ENCODE measurements around the gene ENO3.
"Not testable (repeated sequence)": the region's sequence is repeated elsewhere in the genome, so short reads cannot be mapped to it uniquely, and the experiment has no call there.

The ENO3 gene

DNA sequence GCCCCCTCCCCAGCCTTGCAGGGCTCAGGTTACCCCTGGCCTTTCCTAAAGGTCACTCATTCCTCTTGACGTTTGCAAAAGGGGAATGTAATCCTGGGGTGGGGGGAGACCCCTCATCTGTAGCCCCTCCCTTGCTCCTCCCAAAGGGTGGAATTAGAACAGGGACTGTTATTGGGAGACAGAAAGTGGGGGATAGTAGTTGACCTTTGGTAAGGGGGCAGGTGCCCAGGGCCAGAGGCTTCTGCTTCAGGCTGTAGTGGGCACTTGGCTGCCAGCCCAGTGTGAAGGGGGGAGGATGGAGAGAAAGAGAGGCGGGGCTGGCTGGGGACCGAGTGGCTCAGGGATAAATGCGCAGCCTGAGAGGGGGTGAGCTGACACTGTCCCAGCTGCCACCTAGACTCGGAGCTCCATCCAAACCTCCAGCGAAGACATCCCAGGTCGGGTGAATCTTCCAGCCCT is at the start of gene ENO3:
Gene ENO3 (plus strand): TSS at position 374 of the 459 bp plus-strand sequence. CDS start 711 bp downstream, outside the sequence.
- H3K4me1 ChIP-seq (ENCODE audit: insufficient read depth, low read length) = peaks cover 11% of the 10 kb centered on the region

DNA sequence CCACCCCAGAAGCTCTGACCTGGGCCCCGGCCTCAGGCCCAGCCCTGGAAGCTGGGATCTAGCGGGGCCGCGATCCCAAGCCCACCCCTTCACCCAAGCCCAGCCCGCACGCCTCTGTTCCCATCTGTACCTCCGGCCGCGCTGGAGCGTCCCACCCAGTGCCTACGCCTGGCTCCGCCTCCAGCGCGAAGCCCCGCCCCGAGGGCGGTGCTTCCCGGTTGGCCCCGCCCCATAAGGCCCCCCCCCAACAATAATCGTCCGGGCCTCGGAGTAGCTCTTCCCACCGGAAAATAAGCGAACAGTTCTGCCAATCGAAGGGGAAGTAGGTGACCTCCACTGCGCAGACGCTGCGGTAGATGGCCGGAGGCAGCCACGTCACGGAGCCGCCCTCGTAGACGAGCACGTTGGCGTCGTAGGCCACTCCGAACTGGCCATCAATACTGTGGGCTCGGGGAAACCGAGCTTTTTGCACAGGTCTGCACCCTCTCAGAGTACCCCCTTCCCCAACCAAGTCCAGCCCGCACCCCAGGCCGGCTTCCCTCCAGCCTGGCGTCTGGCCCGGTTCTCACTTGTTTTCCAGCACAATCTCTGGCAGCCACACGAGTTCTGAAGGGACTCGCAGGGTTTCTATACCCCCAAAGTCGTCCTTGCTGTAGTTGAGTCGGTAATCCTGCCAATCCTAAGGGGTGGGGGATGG is 49.1 kb upstream of the ENO3 start:
- Histone ChIP-seq H3K36me3 (ENCODE audit: insufficient read depth, low read length) (no peaks in the 10 kb centered on the region), H3K9ac (ENCODE audit: low read depth, low read length) (peak overlapping the region; percentile 66; the same call in 1 of the 2 replicates), H3K9me3 (ENCODE audit: control insufficient read depth, insufficient read depth, low read length) (no peaks in the 10 kb centered on the region), H3K4me1 (ENCODE audit: insufficient read depth, low read length) (peaks cover 10% of the 10 kb centered on the region; the same call in 1 of the 2 replicates)

More for the DNA sequence above, at the start of gene ENO3:
- H3K36me3 ChIP-seq (ENCODE audit: insufficient read depth, low read length) = peaks cover 9% of the 10 kb centered on the region
- peak within 1 kb of the TSS; percentile 81 for H3K9ac ChIP-seq (ENCODE audit: low read depth, low read length)
- H3K9me3 ChIP-seq (ENCODE audit: control insufficient read depth, insufficient read depth, low read length) = no peaks in the 10 kb centered on the region

DNA sequence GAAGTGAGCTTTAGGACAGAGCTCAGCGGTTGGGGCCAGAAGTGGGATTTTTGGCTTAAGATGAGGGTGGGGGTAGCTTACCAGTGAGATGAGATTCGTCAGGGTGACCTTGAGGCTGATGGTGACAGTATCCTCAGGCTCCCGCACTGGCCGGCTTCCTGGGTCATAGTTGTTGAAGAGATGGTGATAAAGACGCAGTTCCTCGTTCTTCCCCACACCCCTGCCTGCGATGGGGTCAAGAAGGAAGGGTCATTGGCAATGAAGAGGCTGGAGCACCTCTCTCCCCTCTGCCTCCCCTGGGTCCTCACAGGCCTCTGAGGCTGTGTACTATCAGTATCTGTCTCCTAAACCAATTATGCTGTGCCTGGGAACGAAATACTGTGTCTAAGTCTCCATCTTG is 48.4 kb upstream of the ENO3 start:
- H3K4me1 ChIP-seq (ENCODE audit: insufficient read depth, low read length) = peaks cover 10% of the 10 kb centered on the region; the same call in 1 of the 2 replicates
- H3K9me3 ChIP-seq (ENCODE audit: control insufficient read depth, insufficient read depth, low read length) = no peaks in the 10 kb centered on the region
- no peaks in the 10 kb centered on the region for H3K36me3 ChIP-seq (ENCODE audit: insufficient read depth, low read length)
- H3K9ac ChIP-seq (ENCODE audit: low read depth, low read length) = no peak overlapping the region

DNA sequence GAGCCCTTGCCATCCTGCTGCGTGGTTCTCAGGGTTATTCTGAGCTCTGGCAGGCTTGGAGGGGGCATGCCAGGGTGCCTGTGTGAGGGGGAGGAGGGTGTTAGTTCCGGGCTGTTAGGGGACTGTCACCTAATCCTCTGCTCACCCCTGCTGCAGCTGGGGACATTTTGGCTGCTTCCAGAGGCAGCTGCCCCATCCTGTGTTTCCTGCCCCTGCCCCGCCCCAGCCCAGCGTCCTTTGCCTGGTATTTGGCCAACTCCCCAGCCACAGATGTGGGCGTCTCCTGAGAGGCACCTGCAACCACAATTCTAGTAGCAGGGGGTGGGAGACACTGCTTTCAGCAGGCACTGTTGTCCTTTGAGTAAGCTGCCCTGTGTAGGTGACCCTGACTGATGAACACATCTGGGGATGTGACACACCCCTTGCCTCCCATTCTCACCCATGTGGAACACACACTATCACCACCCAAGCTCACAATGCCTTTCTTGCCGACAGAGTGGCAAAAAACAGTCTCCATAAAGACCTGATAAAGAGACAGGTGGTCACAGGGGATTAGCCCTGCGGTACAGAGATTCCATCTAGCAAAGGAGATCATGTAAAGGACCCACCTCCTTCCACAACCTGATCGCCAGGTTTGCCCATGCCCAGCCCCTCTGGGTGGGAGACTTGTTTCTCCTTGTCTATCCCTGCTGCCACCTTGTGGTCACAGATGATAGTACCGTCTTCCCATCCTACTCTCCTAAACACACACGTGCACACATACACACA is 47.7 kb upstream of the ENO3 start, which contains the start of gene CHRNE:
Gene CHRNE (minus strand): TSS at position 48 of the 768 bp plus-strand sequence. CDS start 35 bp downstream, at position 13.
- no peaks in the 10 kb centered on the region for H3K9me3 ChIP-seq (ENCODE audit: control insufficient read depth, insufficient read depth, low read length)
- H3K9ac ChIP-seq (ENCODE audit: low read depth, low read length) = peak within 1 kb of the TSS; percentile 66; the same call in 1 of the 2 replicates
- peaks cover 10% of the 10 kb centered on the region; the same call in 1 of the 2 replicates for H3K4me1 ChIP-seq (ENCODE audit: insufficient read depth, low read length)
- H3K36me3 ChIP-seq (ENCODE audit: insufficient read depth, low read length) = no peaks in the 10 kb centered on the region

DNA sequence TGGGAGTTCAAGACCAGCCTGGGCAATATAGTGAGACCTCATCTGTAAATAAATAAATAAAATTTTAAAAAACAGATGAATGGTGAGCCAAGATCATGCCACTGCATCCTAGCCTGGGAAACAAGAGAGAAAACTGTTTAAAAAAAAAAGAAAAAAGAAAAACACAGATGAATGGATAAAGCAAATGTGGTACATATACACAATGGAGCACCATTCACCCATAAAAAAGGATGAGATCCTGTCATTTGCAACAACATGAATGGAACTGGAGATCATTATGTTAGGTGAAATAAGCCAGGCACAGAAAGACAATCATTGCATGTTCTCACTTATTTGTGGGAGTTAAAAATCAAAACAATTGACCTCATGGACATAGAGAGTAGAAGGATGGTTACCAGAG is 44.3 kb upstream of the ENO3 start:
- H3K36me3 ChIP-seq (ENCODE audit: insufficient read depth, low read length); H3K9ac ChIP-seq (ENCODE audit: low read depth, low read length); H3K9me3 ChIP-seq (ENCODE audit: control insufficient read depth, insufficient read depth, low read length): not testable (repeated sequence)
- peaks cover 20% of the 10 kb centered on the region; the same call in 1 of the 2 replicates for H3K4me1 ChIP-seq (ENCODE audit: insufficient read depth, low read length)

DNA sequence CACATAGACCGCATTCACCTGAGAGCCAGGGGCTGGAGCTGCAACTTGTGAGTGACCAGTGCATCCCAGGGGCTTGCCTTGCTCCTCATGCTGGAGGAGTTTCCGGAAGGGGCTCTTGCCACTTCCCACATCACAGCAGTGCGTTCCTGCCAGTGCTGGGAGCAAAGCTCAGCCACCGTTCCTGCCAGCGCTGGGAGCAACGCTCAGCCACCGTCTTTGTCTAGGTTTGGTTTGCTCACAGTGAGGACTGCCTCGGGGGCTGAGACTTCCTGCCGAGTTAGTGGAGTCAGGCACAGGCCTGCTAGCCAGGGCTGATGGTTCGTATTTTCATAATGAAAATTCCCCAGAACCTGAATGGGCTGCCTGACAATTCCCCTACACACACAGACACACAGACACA is 42.6 kb upstream of the ENO3 start:
- H3K4me1 ChIP-seq (ENCODE audit: insufficient read depth, low read length) = peaks cover 11% of the 10 kb centered on the region; the same call in 1 of the 2 replicates
- H3K36me3 ChIP-seq (ENCODE audit: insufficient read depth, low read length) = no peaks in the 10 kb centered on the region
- 0 out of 2 replicates have a peak overlapping the region, but pooled peaks have one; percentile 1 for H3K9ac ChIP-seq (ENCODE audit: low read depth, low read length)
- no peaks in the 10 kb centered on the region for H3K9me3 ChIP-seq (ENCODE audit: control insufficient read depth, insufficient read depth, low read length)

DNA sequence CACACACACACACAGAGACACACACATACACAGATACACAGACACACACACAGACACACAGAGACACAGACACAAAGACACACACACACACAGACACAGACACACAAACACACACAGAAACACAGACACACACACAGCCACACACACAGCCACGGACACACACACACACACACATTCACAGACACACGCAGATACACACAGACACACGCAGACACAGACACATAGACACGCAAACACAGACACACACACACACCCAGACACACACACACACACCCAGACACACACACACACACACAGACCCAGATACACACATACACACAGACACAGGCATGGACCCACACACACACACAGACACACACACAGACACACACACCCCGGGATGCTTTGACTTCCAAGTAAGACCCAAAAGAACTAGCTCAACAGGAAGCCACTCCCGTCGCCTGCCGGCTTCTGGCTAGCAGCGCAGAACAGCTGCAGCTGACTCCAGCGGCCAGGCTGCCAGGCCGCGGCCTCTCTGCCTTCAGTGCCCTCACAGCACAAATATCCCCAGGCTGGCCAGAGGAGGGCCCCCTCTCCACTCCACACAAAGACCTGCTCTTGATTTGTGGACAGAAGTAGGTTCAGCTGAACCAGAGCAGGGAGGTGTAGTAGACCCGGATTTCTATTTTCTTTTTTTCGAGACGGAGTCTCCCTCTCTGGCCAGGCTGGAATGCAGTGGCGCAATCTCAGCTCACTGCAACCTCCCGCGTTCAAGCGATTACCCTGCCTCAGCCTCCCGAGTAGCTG is 42.0 kb upstream of the ENO3 start:
- H3K9me3 ChIP-seq (ENCODE audit: control insufficient read depth, insufficient read depth, low read length) = no peaks in the 10 kb centered on the region
- H3K36me3 ChIP-seq (ENCODE audit: insufficient read depth, low read length) = no peaks in the 10 kb centered on the region
- peaks cover 10% of the 10 kb centered on the region; the same call in 1 of the 2 replicates for H3K4me1 ChIP-seq (ENCODE audit: insufficient read depth, low read length)
- peak overlapping the region; percentile 1; the same call in 1 of the 2 replicates for H3K9ac ChIP-seq (ENCODE audit: low read depth, low read length)

DNA sequence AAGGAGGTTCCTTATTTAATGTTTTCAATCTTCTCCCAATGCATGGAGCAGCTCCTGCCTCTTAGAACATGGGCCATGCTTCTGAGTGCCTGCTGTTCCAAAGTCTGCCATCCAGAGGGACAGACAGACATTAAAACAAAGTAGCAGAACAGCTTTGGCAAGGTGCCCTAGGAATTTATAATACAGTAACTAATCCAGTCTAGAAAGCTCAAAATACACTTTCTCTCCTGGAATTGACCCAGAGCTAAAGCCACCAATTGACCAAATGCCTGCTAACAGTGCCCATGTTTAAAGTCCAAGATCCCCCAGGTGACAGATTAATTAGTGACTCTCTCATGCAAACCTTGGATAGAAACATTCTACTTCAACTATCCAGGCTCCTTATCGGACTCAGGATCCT is 36.9 kb upstream of the ENO3 start:
- H3K9ac ChIP-seq (ENCODE audit: low read depth, low read length) = no peak overlapping the region
- peaks cover 5% of the 10 kb centered on the region; the same call in 1 of the 2 replicates for H3K4me1 ChIP-seq (ENCODE audit: insufficient read depth, low read length)
- H3K9me3 ChIP-seq (ENCODE audit: control insufficient read depth, insufficient read depth, low read length) = no peaks in the 10 kb centered on the region
- no peaks in the 10 kb centered on the region for H3K36me3 ChIP-seq (ENCODE audit: insufficient read depth, low read length)

DNA sequence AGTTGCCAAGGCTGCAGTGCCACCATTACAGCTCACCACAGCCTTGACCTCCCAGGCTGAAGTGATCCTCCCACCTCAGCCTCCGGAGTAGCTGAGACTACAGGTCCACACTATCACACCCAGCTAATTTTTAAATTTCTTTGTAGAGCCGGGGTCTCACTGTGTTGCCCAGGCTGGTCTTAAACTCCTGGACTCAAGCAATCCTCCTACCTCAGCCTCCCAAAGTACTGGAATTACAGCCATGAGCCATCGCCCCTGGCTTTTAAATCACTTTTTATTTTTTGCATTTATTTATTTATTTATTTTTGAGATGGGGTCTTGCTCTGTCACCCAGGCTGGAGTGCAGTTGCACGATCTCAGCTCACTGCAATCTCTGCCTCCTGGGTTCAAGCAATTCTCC is 36.4 kb upstream of the ENO3 start:
- not testable (repeated sequence) for H3K4me1 ChIP-seq (ENCODE audit: insufficient read depth, low read length); H3K9me3 ChIP-seq (ENCODE audit: control insufficient read depth, insufficient read depth, low read length); H3K36me3 ChIP-seq (ENCODE audit: insufficient read depth, low read length); H3K9ac ChIP-seq (ENCODE audit: low read depth, low read length)

DNA sequence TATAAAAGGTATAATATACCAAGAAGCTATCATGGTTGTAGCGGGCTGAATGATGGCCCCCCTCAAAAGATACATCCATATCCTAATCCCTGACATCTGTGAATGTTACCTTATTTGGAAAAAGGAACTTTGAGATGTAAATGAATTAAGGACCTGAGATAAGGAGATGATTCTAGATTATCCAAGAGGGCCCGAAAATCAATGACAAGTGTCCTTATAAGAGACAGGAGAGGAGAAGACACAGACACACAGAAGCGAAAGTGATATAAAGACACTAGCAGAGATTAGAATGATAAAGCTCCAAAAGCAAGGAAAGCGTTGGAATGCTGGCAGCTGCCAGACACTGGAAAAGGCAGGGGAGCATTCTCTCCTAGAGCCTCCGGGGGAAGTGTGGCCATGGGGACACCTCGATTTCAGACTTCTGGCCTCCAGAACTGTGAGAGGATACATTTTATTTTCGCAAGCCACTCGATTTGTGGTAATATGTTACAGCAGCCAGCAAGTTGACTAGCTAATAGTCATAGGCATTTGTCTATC is 31.3 kb upstream of the ENO3 start:
- Histone ChIP-seq H3K36me3 (ENCODE audit: insufficient read depth, low read length) (no peaks in the 10 kb centered on the region), H3K4me1 (ENCODE audit: insufficient read depth, low read length) (peaks cover 8% of the 10 kb centered on the region), H3K9me3 (ENCODE audit: control insufficient read depth, insufficient read depth, low read length) (no peaks in the 10 kb centered on the region), H3K9ac (ENCODE audit: low read depth, low read length) (no peak overlapping the region)

DNA sequence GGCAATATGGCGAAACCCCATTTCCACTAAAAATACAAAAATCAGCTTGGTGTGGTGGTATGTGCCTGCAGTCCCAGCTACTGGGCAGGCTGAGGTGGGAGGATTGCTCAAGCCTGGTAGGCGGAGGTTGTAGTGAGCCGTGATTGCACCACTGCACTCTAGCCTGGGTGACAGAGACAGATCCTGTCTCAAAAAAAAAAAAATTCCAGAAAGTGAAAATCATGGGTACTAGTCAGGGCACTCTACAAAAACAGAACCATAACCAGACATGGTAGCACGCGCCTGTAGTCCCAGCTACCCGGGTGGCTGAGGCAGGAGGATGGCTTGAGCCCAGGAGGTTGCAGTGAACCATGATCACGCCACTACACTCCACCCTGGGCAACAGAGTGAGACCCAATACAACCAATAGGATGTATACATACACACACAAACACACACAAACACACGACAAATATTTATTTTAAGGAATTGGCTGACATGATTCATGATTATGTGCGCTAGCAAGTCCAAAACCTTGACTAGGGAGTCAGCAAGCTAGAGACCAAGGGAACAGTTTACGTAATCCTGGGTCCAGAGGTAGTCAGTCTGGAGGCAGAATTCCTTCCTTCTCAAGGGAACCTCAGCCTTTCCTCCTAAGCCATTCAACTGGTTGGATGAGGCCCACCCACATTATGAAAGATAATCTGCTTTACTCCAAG is 30.4 kb upstream of the ENO3 start:
- no peaks in the 10 kb centered on the region for H3K36me3 ChIP-seq (ENCODE audit: insufficient read depth, low read length)
- H3K9ac ChIP-seq (ENCODE audit: low read depth, low read length) = no peak overlapping the region
- H3K4me1 ChIP-seq (ENCODE audit: insufficient read depth, low read length) = peaks cover 8% of the 10 kb centered on the region
- H3K9me3 ChIP-seq (ENCODE audit: control insufficient read depth, insufficient read depth, low read length) = no peaks in the 10 kb centered on the region

DNA sequence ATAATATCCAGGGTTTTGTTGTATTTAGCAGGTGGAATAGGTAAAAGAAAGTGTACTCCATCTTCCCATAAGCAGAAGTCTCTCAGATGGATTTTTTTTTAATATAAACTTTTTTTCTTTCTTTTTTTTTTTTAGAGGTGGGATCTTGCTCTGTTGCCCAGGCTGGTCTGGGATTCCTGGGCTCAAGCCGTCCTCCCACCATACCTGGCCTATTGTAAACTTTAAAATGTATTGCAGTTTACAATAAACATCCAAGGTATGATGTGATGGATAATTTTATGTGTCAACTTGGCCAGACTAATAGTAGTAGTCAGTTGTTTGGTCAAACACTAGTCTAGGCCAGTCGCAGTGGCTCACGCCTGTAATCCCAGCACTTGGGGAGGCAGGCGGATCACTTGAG is 29.6 kb upstream of the ENO3 start:
- H3K36me3 ChIP-seq (ENCODE audit: insufficient read depth, low read length) = no peaks in the 10 kb centered on the region
- no peaks in the 10 kb centered on the region for H3K9me3 ChIP-seq (ENCODE audit: control insufficient read depth, insufficient read depth, low read length)
- H3K4me1 ChIP-seq (ENCODE audit: insufficient read depth, low read length) = peaks cover 8% of the 10 kb centered on the region
- no peak overlapping the region for H3K9ac ChIP-seq (ENCODE audit: low read depth, low read length)

DNA sequence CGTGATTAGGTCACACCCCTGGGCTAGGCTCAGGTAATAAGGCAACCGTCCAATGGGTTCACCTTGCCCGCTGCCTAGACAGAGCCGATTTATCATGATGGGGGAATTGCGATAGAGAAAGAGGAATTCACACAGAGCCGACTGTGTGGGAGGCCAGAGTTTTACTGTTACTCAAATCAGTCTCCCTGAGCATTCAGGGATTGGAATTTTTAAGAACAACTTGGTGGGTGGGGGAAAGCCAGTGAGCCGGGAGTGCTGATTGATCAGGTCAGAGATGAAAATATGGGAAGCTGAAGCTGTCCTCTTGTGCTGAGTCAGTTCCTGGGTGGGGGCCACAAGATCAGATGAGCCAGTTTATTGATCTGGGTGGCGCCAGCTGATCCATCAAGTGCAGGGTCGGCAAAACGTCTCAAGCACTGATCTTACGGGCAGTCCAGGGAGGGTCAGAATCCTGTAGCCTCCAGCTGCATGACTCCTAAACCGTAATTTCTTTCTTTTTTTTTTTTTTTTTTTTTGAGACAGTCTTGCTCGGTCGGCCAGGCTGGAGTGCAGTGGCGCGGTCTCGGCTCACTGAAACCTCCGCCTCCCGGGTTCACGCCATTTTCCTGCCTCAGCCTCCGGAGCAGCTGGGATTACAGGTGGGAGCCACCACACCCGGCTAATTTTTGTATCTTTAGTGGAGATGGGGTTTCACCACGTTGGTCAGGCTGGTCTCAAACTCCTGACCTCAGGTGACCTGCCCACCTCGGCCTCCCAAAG is 24.2 kb upstream of the ENO3 start:
- H3K4me1 ChIP-seq (ENCODE audit: insufficient read depth, low read length); H3K9me3 ChIP-seq (ENCODE audit: control insufficient read depth, insufficient read depth, low read length); H3K36me3 ChIP-seq (ENCODE audit: insufficient read depth, low read length); H3K9ac ChIP-seq (ENCODE audit: low read depth, low read length): not testable (repeated sequence)
